Upper lobe of right lung (tissue), 1 donor: ENCODE measurements around the gene GCSH. TPM values are rescaled to one million over a fixed set of nuclear protein-coding genes. Genes with fewer than 3 reads are reported as not detected.
A peak's percentile ranks its signal among the peaks of the same experiment; 100 is the strongest.

Experiments used
- ATAC-seq: fragments of 200-7000 bp; cut with Tn5 transposase; one replicate; pipeline ENCODE4 v1.9.1; 2020; ENCODE audit warnings: mild to moderate bottlenecking, moderate library complexity
- DNase-seq: peaks from one replicate; pipeline ENCODE4 v3.0.0-alpha.2; 2020
- H3K27ac ChIP-seq: fragments of 200-600 bp; one replicate; pipeline ENCODE4 v1.8.0; 2022
- H3K27me3 ChIP-seq: fragments of 200-600 bp; one replicate; pipeline ENCODE4 v1.8.0; 2022; ENCODE audit warnings: mild to moderate bottlenecking
- H3K36me3 ChIP-seq: fragments of 200-600 bp; one replicate; pipeline ENCODE4 v1.8.0; 2022
- H3K4me1 ChIP-seq: fragments of 200-600 bp; one replicate; pipeline ENCODE4 v1.8.0; 2022
- H3K4me3 ChIP-seq: fragments of 200-600 bp; one replicate; pipeline ENCODE4 v1.8.0; 2022; ENCODE audit warnings: mild to moderate bottlenecking
- H3K9me3 ChIP-seq: fragments of 200-600 bp; one replicate; pipeline ENCODE4 v1.8.0; 2022
- intact Hi-C: fragments of 100-400 bp; cut with DNase I; formaldehyde crosslinking; loops from one replicate; pipeline ENCODE4 v1.11.0; 2022
- total RNA-seq: library from RNA; stranded (reverse); fragmentation: NEBNext Ultra II Directional; extraction: Animal tissue kit (Norgen Biotek cat#: 25700); gene quantifications from one replicate; pipeline ENCODE4 v1.2.1, GENCODE V29; 2021
- TF ChIP-seq, protein P1 (sequence below): fragments of 200-600 bp; IDR thresholded peaks from one replicate; pipeline ENCODE4 v1.8.0; 2022; ENCODE audit warnings: antibody characterized with exemption
- donor health status: DM: no; HTN: yes; CAD: no; lungs with severe emphysema.

GCSH gene
- total RNA-seq, 1 donor from 2014 or later: 17.0 TPM

DNA sequence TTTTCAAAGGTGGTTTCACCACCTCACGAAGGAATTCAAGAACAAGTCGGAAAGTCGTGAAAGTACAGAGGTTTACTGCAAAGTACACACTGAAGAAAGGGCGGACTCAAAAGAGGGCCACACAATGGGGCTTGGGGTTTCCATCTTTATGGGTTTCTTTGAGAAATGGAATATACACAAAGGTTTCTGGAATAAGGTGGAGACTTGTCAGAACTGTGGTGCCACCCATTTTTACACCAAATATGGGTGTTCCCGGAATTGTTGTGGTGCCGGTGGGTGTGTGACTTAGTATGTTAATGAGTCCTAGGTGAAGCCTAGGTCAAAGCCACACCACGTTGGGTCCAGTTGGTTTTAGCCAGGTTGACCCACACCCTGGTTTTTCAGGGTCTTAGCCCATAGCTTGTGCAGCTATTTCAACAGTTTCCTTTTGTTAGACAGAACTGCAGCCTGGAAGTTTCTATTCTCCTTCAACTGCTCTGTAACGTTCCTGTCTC, 567 bp upstream of the GCSH start:
- TF ChIP-seq, protein P1, sequence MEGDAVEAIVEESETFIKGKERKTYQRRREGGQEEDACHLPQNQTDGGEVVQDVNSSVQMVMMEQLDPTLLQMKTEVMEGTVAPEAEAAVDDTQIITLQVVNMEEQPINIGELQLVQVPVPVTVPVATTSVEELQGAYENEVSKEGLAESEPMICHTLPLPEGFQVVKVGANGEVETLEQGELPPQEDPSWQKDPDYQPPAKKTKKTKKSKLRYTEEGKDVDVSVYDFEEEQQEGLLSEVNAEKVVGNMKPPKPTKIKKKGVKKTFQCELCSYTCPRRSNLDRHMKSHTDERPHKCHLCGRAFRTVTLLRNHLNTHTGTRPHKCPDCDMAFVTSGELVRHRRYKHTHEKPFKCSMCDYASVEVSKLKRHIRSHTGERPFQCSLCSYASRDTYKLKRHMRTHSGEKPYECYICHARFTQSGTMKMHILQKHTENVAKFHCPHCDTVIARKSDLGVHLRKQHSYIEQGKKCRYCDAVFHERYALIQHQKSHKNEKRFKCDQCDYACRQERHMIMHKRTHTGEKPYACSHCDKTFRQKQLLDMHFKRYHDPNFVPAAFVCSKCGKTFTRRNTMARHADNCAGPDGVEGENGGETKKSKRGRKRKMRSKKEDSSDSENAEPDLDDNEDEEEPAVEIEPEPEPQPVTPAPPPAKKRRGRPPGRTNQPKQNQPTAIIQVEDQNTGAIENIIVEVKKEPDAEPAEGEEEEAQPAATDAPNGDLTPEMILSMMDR: no peak
- intact Hi-C loops: no loop called here
- Histone ChIP-seq H3K9me3 (no peaks in the 10 kb centered on the region), H3K27ac (peak overlapping the region; percentile 24), H3K36me3 (no peaks in the 10 kb centered on the region), H3K4me1 (no peaks in the 10 kb centered on the region), H3K4me3 (no peak overlapping the region), H3K27me3 (no peaks in the 10 kb centered on the region)
- ATAC-seq (no peak), DNase-seq (no peak)

DNA sequence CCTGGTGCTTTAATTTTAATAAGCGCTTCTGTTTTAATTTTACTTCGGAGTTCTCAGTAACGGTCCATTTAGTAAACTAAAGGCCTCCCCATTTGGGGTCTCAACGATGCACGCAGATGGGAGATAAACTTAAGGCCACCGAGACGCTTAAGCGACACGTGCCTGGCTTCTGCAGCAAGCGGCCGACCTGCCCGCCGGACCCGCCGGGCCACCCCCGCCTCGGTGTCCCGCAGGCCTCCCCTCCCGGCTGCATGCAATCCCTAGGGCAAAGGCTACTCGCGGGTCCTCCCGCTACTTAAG, 592 bp downstream of the GCSH start:
- Histone ChIP-seq H3K9me3 (no peaks in the 10 kb centered on the region), H3K4me3 (peak overlapping the region; percentile 74), H3K27ac (peak overlapping the region; percentile 78), H3K36me3 (no peaks in the 10 kb centered on the region), H3K27me3 (no peaks in the 10 kb centered on the region), H3K4me1 (no peaks in the 10 kb centered on the region)
- ATAC-seq (no peak), DNase-seq (no peak)
- TF ChIP-seq, protein P1: no peak
- intact Hi-C loops: no loop called here

DNA sequence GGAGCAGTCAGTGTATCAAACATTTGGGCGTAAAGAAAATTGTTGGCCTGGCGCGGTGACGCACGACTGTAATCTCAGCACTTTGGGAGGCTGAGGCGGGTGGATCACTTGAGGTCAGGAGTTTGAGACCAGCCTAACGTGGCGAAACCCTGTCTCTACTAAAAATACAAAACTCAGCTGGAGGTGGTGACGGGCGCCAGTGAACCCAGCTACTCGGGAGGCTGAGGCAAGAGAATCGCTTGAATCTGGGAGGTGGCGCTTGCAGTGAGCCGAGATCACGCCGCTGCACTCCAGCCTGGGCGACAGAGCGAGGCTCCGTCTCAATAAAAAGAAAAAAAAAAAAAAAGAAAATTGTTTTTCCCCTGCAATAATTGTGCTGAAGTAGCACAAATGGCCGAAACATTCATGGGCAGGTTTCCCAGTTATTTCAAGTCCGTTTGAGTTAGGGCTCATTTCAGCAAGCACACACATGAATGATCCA, 1.4 kb downstream of the GCSH start:
- Histone ChIP-seq H3K9me3 (no peaks in the 10 kb centered on the region), H3K4me3 (peak overlapping the region; percentile 74), H3K36me3 (no peaks in the 10 kb centered on the region), H3K27me3 (no peaks in the 10 kb centered on the region), H3K27ac (no peak overlapping the region), H3K4me1 (no peaks in the 10 kb centered on the region)
- intact Hi-C loops: no loop called here
- ATAC-seq: no peak
- no peak for DNase-seq
- TF ChIP-seq, protein P1: no peak

- TF ChIP-seq, protein P1: no peak
- no peak for ATAC-seq
- no peak for DNase-seq
- intact Hi-C loops: no loop called here
- no peaks in the 10 kb centered on the region for H3K27me3 ChIP-seq
- peaks cover 5% of the 10 kb centered on the region for H3K36me3 ChIP-seq
- H3K4me3 ChIP-seq: no peak overlapping the region
- H3K4me1 ChIP-seq: no peaks in the 10 kb centered on the region
- H3K9me3 ChIP-seq: no peaks in the 10 kb centered on the region
- no peak overlapping the region for H3K27ac ChIP-seq
Measured at GRCh38 chr16:81088836-81089235, 7.4 kb downstream of the GCSH start.

DNA sequence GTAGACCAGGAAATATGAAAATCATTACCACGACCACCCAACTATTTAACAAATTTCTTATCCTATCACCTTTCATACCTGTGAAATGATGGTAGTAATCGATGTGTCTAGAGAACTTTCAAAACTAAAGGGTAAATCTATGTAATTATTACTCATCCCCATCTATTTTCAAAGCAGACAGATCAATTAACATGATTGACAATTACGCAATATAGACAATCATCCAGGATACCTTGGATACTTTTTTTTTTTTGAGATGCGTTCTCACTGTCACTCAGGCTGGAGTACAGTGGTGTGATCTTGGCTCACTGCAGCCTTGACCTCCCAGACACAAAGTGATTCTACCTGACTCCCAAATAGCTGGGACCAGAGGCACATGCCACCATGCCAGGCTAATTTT, 15.2 kb downstream of the GCSH start:
- Histone ChIP-seq H3K4me1 (peaks cover 9% of the 10 kb centered on the region), H3K9me3 (no peaks in the 10 kb centered on the region), H3K27me3 (no peaks in the 10 kb centered on the region), H3K36me3 (no peaks in the 10 kb centered on the region), H3K27ac (no peak overlapping the region), H3K4me3 (no peak overlapping the region)
- ATAC-seq (no peak), DNase-seq (no peak)
- TF ChIP-seq, protein P1: no peak
- intact Hi-C loops: no loop called here

- Histone ChIP-seq H3K9me3 (no peaks in the 10 kb centered on the region), H3K4me3 (no peak overlapping the region), H3K27me3 (no peaks in the 10 kb centered on the region), H3K4me1 (peaks cover 11% of the 10 kb centered on the region), H3K36me3 (no peaks in the 10 kb centered on the region), H3K27ac (no peak overlapping the region)
- DNase-seq (no peak), ATAC-seq (no peak)
- intact Hi-C loops: no loop called here
- TF ChIP-seq, protein P1: no peak
Measured at GRCh38 chr16:81080233-81080632, 16.0 kb downstream of the GCSH start.
